ENCODE measurements around the gene COL3A1. TPM values are rescaled to one million over a fixed set of nuclear protein-coding genes. Genes with fewer than 3 reads are reported as not detected.

Gene COL3A1
- total and polyA plus RNA-seq, 9 of the 15 experiments (the other 6 are each of a cell fraction or from before 2014, with no cell fraction given), result 0.01 to 0.71 (median 0.07) TPM; not detected in 2

- Histone ChIP-seq H3K9me1 (ENCODE audit: control insufficient read depth, insufficient read depth, low read length) (no peaks in the 10 kb centered on the region), H3K79me2 (ENCODE audit: control insufficient read depth, insufficient read depth, low read length) (no peaks in the 10 kb centered on the region), H3K4me2 (ENCODE audit: insufficient read depth, low read length) (no peak overlapping the region), H3K27ac (ENCODE audit: extremely low read depth, low read depth, low read length) (no peak overlapping the region), H4K20me1 (replicated peaks; ENCODE audit: control insufficient read depth, insufficient read depth, low read length) (no peaks in the 10 kb centered on the region), H3K4me1 (replicated peaks in 1 of 2; ENCODE audit: control insufficient read depth in 2 of 2, insufficient read depth in 2 of 2, low read length in 2 of 2) (no peaks in the 10 kb centered on the region), H2AFZ (ENCODE audit: low read depth, low read length) (no peak overlapping the region), H3K36me3 (ENCODE audit: control insufficient read depth, insufficient read depth, low read length) (no peaks in the 10 kb centered on the region), H3K9ac (ENCODE audit: insufficient read depth in 1 of 2, low read depth in 2 of 2, low read length in 2 of 2) (no peak overlapping the region), H3K4me3 (no peak overlapping the region), H3K9me3 (replicated peaks; ENCODE audit: control insufficient read depth, insufficient read depth, low read depth, low read length) (no peaks in the 10 kb centered on the region), H3K27me3 (ENCODE audit: control insufficient read depth in 2 of 2, insufficient read depth in 2 of 2, low read length in 2 of 2) (no peaks in the 10 kb centered on the region)
- intact Hi-C loops (cut with micrococcal nuclease), result no loop called here
- ChIA-PET POLR2A (no interaction called here), CTCF (ENCODE audit: low intra/inter-chr PET ratio) (no interaction called here)
- no TSS peak for BruUV-seq (replicated peaks)
- DNase-seq (ENCODE audit: extremely low read depth in 1 of 4, low spot score in 3 of 4) (no peak), ATAC-seq (no peak), FAIRE-seq (no peak)
- TF ChIP-seq, protein P1, sequence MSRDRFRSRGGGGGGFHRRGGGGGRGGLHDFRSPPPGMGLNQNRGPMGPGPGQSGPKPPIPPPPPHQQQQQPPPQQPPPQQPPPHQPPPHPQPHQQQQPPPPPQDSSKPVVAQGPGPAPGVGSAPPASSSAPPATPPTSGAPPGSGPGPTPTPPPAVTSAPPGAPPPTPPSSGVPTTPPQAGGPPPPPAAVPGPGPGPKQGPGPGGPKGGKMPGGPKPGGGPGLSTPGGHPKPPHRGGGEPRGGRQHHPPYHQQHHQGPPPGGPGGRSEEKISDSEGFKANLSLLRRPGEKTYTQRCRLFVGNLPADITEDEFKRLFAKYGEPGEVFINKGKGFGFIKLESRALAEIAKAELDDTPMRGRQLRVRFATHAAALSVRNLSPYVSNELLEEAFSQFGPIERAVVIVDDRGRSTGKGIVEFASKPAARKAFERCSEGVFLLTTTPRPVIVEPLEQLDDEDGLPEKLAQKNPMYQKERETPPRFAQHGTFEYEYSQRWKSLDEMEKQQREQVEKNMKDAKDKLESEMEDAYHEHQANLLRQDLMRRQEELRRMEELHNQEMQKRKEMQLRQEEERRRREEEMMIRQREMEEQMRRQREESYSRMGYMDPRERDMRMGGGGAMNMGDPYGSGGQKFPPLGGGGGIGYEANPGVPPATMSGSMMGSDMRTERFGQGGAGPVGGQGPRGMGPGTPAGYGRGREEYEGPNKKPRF (IDR thresholded peaks at IDR 0.05; ENCODE audit: low read depth, low read length), result no peak
- TF ChIP-seq SREBF1 (IDR thresholded peaks at IDR 0.05; ENCODE audit: borderline replicate concordance, low read depth, low read length), result no peak
- no peak for TF ChIP-seq POU5F1 (IDR thresholded peaks at IDR 0.05; ENCODE audit: borderline replicate concordance, low read depth, low read length, partially characterized antibody)
- no peak for TF ChIP-seq KLF16 (IDR thresholded peaks at IDR 0.05)
- no peak for TF ChIP-seq ZBTB7A (IDR thresholded peaks at IDR 0.05; ENCODE audit: borderline replicate concordance, control insufficient read depth, low read depth, low read length)
- no peak for TF ChIP-seq ARHGAP35 (IDR thresholded peaks at IDR 0.05; ENCODE audit: partially characterized antibody)
- no peak for TF ChIP-seq PRMT5 (CRISPR knock-in tag; IDR thresholded peaks at IDR 0.05)
- no peak for TF ChIP-seq KHSRP (IDR thresholded peaks at IDR 0.05)
- 3% methylated on average over 2 of the region's 2 CpGs for WGBS (ENCODE audit: insufficient coverage, low coverage, missing lambda C conversion rate)
- in situ Hi-C loops (cut with MboI), result no loop called here
Measured at GRCh38 chr2:188965563-188965962, 8.6 kb upstream of the COL3A1 start.
